SKM-1 treated with dmso at 0.1 percent for 144 hours (cell line): ENCODE results near the gene AEN.
A peak's percentile ranks its signal among the peaks of the same experiment; 100 is the strongest.

Source experiments
- DNase-seq: peaks from one replicate; lab custom pipeline; 2025; ENCODE audit not compliant: unreplicated experiment; lab: John Stamatoyannopoulos, UW

The AEN gene

DNA sequence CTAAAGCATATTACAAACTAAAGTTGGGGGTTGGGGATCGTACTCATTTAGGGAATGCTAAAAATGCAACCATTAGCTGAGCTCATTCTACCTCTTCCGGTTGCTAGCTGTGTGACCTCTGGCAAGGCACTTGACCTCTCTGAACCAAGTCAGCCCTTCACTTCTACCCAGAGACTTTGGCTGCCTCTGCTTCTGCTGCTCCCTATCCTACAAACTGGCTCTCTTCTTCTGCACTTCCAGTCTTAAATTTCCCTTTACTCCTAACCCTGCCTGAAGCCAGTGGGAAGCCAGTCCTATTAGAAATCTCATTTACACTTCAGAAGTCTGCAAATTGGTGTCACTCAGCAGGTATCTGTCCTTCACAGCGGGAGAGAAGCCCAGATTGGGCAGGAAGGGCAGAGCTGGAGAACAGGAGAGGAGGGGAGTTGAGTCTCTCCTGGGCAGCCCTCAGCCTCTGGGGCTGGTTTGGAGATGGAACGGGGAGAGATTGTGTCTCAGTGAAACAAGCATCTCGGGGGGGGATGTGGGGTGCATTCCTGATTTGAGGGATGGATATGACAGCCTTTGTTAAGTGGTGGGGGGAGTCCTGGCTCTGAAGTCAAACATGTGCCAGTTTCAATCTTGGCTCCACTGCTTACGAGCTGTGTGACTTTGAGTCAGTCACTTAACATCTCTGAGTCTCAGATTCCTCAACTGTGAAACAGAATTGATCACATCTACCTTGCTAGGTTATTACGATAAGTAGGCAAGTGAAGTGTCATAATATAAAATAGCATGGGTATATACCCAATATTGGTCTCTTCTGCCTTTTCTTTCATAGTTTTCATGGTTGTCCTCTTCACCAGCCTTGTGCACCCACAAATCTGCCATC, 7.8 kb upstream of the AEN start:
- no peak for DNase-seq

DNA sequence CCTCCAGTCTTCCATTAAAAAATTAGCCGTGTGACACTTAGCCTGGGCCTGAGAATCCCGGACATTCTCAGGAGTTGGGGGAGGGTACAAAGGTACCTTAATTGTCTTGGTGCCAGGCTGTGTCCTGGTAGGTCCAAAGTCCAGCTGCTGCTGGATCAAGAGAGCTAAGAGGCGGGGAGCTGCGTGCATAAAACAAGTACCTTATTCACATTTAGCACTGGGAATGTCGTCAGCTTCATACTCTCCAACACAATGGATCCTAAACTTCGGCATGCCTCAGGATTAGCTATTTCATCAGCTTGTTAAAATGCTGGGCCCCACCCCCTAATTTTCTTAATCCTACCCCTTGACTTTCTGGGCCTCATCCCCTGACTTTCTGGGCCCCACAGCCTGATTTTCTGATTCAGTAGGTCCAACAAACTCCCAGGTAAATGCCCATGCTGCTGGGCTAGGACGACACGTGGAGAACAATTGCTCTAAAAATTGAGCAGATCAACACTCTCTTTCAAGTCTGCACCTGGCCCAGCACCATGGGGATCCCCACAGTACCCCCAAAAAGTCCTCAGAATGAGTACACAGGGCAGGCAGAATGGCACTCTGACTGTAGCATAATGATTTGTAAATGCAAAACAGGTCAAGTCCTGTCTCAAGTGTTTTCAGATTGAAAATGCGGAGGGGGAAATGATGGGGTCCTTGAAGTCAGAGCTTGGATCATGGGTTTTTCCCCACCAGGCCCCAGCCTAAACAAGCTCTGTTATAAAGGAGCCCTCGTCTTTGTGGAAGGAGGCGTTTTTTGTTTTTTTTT, 5.6 kb upstream of the AEN start:
- no peak for DNase-seq

DNA sequence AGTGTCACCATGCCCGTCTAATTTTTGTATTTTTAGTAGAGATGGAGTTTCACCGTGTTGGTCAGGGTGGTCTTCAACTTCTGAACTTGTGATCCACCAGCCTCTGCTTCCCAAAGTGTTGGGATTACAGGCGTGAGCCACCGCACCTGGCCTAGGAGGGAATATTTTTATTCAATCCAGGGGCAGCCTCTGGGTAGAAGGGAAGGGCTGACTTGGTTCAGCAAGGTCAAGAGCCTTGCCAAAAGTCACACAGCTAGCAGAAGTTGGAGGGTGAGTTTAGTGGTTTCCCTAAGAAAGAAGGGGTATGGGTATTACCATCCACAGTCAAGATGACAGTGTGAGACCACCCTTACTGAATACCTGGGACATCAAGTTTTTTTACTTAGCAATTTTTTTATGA, 4.9 kb upstream of the AEN start:
- no peak for DNase-seq

DNA sequence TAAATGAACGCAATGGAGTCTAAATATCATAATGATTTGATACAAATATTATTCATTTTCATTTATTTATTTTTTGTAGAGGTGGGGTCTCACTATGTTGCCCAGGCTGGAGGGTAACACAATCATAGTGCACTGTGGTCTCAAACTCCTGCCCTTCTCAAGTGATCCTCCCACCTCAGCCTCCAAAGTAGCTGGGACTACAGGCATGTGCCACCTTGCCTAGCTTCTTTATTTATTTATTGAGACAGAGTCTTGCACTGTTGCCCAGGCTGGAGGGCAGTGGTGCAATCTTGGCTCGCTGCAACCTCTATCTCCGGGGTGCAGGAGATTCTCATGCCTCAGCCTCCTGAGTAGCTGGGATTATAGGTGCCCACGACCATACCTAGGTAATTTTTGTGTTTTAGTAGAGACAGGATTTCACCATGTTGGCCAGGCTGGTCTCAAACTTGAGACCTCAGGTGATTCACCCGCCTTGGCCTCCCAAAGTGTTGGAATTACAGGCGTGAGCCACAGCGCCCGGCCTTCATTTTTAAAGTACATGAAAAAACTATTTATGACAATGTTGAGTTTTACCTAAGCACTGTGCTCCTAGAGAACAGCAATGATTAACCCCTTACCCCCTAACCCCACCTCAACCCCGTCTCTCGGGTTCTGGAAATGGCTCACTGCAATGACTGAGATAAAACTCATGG, 4.0 kb upstream of the AEN start:
- DNase-seq, result no peak

DNA sequence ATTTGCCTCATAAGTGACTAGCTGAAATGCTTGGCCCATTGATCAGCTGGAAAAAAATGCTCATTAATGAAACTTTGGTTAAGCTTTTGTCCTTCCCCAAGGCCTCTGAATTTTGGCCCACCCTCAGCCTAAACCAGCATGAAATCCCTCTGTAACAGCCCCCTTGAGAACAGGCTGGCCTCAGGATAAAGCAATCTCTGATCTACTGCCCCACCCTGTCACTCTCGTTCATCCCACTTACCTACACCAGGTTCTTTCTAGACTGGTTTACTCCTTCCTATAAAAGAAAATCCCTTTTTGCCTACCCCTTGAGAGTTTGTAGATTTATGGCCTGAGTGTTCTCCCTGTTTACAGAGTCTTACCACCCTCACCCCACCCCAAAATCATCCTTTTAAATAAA, 3.4 kb upstream of the AEN start:
- no peak for DNase-seq

DNA sequence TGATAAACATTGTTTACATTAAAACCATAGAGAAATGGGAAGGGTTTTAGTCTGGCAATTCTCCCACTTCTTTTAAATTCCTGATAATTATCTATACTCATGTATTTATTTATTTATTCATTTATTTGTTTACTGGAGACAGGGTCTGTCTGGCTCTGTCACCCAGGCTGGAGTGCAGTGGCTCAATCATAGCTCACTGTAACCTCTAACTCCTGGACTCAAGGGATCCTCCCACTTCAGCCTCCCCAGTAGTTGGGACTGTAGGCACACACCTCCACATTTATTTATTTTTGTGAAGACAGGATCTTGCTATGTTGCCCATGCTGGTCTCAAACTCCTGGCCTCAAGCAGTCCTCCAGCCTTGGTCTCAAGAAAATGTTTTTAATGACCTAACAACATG, 2.5 kb upstream of the AEN start:
- DNase-seq, result no peak

DNA sequence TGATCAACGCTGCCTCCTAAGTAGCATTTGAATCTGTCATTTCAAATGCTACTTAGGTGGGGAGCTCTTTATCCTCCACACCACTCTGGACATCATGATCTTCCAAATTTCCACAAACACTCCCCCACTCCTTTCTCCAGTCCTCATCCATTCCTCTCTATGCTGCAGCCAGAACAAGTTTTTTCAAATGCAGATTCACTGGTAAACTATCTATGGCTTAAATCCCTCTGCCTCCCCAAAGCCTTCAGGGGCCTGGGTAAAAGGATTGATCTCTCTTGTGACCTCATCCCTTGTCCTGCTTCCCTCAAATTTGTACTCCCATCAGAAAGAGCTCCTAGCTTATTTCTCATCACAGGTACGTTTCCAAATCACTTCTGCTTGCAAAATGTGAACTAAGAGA, 1.3 kb upstream of the AEN start:
- no peak for DNase-seq

DNA sequence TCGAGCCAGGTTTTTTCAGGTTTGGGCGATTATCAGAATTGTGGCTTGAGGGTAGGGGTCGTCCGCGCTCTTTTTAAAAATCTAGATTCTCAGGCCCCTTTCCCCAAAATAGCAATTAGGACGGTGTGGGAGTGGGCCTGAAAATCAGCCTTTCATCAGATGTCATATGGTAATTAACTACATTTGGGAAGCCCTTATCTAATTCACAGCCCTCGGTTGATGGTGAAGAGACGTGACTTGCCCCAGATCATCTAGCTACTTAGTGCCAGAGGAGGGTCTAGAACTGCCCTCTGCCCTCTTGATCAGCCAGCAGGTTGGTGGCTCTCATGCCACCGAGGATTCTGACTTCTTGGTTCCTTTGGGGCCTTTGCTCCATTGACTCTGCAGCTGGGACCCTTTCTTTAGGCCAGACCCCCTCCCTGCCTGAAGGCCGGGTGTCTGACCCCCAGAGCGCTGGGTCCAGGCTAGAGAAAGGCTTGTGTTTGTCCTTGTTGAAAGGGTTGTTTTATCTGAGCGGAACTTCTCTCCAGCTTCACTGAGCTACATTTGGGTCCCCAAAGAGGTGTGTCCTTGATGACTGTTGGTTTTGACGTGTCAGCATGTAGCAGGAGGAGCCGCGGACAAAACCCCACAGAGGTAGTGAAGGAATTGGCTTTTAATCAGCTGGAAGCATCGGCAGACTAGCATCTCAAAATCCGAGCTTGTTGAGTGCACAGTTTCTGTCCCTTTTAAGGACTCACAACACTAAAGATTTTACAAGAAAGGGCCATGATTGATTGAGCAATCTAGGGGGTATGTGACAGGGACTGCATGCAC, 857 bp downstream of the AEN start:
- DNase-seq, result peak; percentile 13

DNA sequence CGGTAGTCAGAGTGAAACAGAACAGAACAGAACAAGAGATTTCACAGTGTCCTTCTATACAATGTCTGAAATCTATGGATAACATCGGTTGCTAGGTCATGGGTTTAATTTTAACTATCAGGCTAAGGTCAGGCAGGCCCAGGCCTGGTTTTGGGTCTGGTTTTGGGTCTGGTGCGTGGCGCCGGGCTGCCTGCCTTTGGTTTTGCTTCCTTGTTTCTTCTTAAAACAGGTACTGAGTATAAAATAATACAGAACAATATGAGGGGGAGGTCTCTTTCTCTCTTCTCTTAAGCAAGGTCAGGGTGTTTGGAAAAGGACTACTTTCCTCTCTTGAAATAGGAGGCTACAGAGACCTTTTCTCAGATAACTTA, 1.4 kb downstream of the AEN start:
- no peak for DNase-seq

DNA sequence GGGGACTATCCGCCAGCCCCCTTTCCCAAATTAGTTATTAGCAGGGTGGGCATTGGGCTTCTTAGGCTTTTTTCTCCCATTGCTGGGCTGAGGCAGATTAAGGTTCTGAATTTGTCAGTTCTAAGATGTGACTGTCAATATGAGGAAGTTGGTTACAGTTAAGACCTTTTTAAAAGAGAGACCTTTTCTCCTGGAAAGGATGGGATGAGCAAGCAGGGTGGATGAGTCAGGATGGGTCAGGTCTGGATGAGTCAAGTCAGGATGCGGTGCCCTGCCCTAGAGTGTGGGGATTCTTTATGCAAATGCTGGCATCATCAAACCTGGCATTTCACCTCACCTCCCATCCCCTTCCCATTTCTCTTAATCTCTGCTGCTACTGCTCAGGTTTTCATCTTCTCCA, 1.9 kb downstream of the AEN start:
- no peak for DNase-seq

DNA sequence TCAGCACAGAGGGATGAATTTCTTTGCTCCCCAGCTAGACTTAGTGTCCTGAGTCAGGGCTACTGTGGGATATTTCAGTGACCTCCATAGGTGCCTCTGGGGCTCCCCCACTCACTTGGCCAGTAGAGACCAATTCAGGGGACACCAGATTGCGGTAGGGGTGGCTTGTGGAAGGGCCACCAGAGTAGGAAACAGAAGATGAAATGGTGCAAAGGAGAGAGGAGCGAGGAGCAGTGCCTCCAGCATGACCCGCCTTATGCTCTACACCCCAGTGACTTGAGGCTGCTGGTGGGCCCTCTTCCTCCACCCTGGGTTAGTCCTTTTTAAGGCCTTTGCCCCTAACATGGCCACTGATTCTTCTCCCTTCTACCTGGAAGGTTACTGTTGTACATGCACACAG, 2.5 kb downstream of the AEN start:
- no peak for DNase-seq

DNA sequence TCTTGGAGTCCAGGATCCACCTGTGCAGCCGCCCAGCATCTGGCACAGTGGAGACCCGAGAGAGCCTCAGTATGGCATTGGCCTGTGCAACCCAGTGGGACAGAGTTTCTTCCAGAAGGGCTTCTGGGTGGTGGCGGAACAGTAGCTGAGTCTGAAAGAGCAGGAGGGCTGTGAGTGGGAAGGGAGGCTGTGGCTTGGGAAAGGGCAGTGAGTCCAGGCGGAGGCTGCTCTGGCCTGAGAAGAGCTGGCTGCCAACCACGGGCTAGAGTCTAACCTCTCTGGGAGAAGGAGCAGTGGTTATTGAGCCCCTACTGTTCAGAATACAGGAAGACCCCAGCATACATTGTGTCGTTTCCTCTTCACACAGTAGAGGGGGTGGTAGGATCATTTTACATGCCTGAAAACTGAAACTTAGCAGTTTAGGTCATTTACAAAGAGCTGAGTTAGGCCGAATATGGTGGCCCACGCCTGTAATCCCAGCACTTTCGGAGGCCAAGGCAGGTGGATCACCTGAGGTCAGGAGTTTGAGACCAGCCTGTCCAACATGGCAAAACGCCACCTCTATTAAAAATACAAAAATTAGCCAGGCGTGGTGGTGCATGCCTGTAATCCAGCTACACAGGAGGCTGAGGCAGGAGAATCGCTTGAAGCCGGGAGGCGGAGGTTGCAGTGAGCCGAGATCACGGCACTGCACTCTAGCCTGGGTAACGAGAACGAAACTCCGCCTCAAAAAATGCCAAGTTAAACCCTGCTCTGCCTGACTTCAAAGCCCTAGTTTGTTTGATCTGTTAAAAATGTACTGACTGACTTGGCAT, 3.2 kb downstream of the AEN start:
- DNase-seq, result no peak

DNA sequence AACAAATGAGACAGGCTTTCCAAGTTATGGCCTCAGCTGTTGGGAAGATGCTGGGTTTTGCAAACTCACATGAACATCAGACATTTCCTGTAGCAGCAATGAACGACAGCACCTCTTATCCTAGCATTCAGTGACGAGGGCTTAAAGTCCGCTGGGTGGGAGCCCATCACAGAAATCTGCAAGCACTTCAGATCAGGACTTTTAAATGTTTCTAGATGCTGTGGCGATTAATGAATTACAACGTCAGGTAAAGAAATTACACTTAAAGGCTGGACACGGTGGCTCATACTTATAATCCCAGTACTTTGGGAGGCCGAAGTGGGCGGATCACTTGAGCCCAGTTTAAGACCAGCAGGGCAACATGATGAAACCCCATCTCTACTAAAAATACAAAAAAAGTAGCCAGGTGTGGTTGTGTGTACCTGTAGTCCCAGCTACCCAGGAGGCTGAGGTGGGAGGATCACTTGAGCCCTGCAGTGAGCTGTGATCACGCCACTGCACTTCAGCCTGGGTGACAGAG, 3.9 kb downstream of the AEN start:
- no peak for DNase-seq

DNA sequence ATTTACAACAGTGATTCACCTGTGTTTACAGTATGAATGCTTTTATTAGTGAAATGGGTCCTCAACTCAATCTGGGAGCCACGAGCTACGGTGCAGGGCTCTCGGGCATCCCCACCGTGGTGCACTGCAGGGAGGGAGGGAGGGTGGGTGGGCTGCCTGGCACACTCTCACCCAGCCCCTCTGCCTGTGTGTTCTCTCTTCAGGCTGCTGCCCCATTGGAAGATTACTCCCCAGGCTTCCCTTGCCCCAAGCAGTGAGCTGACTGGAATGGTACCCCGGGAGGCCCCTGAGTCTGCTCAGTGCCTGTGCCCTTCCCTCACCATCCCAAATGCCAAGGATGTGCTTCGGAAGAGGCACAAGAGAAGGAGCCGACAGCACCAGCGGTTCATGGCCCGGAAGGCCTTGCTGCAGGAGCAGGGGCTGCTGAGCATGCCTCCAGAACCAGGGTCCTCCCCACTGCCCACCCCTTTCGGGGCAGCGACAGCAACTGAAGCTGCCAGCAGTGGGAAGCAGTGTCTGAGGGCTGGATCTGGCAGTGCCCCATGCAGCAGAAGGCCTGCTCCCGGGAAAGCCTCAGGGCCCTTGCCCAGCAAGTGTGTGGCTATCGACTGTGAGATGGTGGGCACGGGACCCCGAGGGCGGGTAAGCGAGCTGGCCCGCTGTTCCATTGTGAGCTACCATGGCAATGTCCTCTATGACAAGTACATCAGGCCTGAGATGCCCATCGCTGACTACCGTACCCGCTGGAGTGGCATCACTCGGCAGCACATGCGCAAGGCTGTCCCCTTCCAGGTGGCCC, 5.0 kb downstream of the AEN start:
- no peak for DNase-seq

DNA sequence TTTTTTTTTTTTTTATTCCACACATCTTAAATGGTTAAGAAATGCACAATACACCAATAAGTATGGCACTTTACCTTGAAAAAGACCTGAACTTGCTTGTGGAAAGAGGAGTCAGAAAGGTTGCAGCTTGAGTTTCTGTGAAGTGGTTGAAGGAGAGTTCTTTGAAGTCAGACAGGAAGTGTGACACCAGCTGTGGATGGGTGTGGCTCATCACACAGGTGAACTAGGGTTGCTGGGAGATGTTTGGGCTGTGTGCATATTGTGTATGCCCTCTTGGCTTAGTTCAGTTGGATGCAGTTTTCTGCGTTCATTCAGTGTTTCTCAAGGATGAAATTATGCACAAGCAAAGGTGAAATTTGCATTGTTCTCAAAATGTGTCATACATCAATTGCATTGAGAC, 6.3 kb downstream of the AEN start:
- no peak for DNase-seq

DNA sequence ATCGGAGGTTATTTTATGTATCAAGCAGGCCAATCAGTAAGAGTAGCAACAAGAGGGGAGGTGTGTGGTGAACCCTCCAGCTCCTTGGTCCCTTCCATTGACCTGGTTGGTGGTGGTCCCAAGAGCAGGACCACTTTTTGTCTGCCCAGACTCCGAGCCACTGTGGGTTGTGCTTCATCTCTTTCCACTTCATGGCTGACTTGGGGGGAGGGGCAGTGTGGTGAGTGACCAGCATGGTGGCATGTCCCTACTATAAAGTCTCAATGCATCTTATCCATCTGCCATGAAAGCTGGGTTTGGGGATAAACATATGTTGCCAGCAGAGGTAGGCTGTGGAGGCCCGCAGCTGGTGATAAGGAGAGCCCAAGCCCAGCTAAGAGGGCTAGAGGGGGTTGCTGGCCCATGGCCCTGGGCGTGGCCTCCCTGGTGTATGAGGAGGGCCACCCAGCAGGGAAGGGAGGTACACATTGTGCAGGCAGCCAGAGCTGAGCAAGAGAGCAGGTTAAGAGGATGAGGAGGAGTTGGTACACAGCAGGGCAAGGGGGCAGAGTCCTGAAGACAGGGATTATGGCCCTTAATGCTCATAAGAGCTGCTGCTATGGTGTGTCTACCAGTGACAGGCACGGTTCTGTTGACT, 7.0 kb downstream of the AEN start:
- no peak for DNase-seq

DNA sequence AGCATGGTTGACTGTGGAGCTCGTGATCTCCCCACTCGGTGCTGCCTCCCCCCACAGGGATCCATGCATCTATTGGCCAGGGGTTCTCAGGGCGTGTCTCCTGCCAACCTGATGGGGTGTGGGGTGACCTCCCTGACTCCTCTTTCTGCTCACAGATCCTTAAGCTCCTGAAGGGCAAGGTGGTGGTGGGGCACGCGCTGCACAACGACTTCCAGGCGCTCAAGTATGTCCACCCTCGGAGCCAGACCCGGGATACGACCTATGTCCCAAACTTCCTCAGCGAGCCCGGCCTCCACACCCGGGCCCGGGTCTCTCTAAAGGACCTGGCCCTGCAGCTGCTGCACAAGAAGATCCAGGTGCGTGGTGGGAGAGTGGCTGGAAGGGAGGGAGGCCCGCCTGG, 7.9 kb downstream of the AEN start:
- no peak for DNase-seq

DNA sequence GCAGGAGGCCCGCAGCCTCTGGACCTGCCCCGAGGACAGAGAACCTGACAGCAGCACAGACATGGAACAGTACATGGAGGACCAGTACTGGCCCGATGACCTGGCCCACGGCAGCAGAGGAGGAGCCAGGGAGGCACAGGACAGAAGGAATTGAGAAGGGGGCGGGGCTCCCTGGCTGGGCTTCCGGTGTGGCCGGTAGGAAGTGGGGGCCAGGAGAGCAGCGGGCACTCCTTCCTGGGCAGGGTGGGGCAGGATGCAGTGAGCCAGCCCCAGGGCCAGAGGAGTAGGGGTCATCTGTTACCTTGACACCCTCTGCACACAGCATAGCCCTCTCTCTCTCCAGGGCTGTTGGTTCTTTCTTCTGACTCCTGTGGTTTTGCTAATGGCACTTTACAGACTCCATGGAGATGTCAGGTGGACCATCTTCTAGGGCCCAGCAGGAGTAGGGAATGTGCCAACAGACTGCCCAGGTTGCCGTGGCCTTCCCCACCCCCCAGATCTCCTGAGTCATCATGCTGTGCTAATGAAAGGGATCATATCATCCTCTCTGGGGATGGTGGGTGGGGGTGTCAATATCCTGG, 9.1 kb downstream of the AEN start:
- DNase-seq, result no peak
